NOMO-1 treated with DMSO at 0.1 percent for 48 hours (cell line): ENCODE data around the gene TMCC2.
A peak's percentile ranks its signal among the peaks of the same experiment; 100 is the strongest.
"Not testable (repeated sequence)": the region's sequence is repeated elsewhere in the genome, so short reads cannot be mapped to it uniquely, and the experiment has no call there.

Source experiments
- DNase-seq: peaks from one replicate; lab custom pipeline; 2025; ENCODE audit not compliant: unreplicated experiment; lab: John Stamatoyannopoulos, UW

Gene TMCC2

DNA sequence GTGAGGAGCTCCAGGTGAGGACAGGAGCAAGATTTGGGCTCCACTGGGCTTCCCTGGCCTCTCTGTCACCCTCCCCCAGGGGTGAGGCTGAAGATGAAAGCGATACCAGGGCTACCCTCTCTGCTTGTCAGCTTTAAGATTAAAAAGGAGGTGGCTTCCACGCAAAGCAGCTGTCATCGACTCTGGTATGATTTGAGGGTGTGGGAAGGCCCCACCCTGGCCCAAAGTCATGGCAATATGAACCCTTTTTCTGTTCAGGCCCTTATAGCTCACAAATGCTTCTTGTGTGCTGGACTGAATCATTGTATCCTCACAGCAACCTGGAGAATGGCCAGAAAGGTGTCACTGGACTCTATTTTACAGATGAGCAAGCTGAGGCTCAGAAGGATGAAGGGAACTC lies 52.2 kb downstream of the TMCC2 start:
- DNase-seq, result no peak

DNA sequence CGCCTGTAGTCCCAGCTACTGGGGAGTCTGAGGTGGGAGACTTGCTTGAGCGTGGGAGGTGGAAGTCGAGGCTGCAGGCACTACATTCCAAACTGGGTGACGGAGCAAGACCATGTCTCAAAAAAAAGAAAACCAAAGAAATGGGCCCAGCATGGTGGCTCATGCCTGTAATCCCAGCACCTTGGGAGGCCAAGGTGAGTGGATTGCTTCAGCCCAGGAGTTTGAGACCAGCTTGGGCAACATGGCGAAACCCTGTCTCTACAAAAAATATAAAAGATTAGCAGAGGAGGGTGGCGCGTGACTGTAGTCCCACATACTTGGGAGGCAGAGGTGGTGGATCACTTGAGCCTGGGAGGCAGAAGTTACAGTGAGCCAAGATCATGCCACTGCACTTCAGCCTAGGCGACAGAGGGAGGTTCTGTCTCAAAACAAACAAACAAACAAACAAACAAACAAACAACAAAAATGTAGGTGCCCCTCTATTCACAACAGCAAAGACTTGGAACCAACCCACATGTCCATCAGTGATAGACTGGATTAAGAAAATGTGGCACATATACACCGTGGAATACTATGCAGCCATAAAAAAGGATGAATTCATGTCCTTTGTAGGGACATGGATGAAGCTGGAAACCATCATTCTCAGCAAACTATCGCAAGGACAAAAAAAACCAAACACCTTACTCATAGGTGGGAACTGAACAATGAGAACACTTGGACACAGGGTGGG lies 53.1 kb downstream of the TMCC2 start:
- not testable (repeated sequence) for DNase-seq

DNA sequence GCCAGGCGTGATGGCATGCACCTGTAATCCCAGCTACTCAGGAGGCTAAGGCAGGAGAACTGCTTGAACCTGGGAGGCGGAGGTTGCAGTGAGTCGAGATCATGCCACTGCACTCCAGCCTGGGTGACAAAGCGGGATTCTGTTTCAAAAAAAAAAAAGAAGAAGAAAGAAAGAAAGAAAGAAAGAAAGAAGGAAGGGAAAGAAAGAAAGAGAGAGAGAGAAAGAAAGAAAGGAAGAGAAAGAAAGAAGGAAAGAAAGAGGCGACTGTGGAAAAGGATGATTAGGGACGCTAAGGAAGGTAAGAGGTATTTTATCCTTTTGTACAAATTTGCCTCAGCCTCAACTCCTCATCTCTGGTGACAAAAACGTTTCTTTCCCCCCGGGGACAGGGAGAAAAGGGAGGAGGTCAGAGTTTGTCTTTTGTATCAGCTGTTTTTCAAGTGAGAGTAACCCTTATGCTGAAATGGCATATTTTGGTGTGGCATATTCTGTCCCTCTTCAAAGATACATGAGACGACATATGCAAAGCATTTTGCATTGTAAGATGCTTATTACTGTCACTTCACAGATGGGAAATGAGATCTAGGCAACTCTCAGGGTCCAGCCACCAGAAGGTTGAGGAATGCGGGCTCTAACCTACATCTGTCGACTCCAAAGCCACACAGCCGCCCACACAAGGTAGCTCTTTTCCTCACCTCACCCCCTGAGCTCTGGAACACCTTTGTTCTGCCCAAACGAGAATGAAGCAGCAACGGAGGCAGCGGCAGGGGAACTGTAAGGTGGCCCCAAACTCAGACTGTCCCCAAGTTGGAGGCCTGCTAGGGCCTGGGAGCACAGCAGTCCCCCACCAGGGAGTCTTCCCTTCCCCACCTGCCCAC lies 55.8 kb downstream of the TMCC2 start:
- no peak for DNase-seq

DNA sequence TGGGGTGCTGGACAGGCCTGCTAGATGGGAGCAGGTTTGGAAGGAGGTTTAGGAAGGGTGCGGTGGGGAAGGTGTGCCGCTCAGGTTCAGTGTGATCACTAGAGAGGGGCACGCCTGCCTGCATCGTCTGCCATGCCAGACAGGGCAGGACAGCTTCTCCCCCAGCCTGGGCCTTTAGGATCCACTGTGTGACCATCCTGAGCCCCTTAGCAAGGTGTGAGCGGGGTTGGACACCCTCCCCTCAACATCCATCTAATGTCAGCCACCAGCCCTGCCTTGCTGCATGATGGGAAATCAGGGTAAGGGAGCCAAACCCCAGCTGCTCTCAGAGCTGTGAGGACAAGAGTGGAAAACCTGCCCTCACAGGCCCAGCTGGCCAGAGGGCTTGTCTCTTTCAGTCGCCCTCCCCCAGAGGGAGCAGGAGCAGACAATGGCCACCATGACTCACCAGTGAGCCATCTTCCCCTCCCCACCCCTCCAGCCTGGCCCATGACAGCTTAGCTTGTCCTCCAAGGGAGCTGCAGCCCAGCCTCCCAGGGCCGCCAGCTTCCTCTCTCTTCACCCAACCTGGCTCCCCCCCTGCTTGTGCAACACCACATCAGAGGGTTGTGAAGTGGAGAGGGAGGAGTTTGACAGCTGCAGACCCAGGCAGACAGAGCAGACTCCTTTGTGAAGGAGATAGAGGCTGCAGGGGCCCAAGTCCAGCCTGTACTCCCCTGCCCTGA lies 56.8 kb downstream of the TMCC2 start:
- DNase-seq, result peak; percentile 99

DNA sequence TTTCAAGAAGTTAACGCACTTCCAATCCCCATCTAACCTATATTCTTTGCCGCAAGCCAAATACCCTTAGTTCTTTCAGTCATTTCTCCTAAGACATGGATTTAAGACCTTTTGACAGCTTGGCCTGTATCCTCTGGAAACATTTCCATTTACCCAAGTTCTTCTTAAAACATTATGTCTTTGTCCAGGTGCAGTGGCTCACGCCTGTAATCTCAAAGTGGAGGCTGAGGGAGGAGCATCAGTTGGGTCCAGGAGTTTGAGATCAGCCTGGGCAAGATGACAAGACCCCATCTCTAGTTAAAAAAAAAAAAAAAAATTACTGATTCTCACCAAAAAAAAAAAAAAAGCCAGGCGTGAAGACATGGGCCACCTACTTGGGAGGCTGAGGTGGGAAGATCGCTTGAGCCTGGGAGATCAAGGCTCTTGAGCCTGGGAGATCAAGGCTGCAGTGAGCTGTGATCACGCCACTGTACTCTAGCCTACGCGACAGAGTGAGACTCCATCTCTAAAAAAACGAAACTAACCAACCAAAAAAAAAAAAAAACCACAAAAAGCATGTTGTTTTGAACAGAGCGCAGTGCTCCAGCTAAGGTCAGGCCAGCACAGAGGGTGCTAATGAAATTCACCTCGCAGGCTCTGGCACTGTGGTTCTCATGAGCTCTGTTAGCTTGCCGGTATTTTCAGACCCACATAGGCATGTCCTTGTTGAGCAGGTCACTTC lies 57.8 kb downstream of the TMCC2 start:
- DNase-seq, result peak; percentile 25

- DNase-seq, result peak; percentile 61
Observed at GRCh38 chr1:205286335-205286950, 58.7 kb downstream of the TMCC2 start.

- DNase-seq, result no peak
Observed at GRCh38 chr1:205287076-205287475, 59.3 kb downstream of the TMCC2 start.

GRCh38 chr1:205287767-205288559 lies 60.2 kb downstream of the TMCC2 start:
- peak; percentile 99 for DNase-seq

DNA sequence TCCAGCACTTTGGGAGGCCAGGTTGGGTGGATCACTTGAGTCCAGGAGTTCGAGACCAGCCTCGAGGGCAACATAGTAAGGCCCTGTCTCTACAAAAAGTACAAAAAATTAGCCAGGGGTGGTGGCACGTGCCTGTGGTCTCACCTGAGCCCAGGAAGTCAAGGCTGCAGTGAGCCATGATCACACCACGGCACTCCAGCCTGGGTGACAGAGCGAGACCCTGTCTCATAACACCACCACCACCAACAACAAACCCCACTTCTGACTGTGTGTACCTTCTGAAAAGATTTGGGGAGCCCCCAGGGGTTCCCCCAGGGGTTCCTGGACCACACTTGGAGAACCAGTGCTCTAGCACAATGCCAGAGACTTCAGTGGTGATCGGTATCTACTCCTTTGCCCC lies 63.9 kb downstream of the TMCC2 start:
- no peak for DNase-seq

- no peak for DNase-seq
Observed at GRCh38 chr1:205293350-205294074, 65.8 kb downstream of the TMCC2 start.

DNA sequence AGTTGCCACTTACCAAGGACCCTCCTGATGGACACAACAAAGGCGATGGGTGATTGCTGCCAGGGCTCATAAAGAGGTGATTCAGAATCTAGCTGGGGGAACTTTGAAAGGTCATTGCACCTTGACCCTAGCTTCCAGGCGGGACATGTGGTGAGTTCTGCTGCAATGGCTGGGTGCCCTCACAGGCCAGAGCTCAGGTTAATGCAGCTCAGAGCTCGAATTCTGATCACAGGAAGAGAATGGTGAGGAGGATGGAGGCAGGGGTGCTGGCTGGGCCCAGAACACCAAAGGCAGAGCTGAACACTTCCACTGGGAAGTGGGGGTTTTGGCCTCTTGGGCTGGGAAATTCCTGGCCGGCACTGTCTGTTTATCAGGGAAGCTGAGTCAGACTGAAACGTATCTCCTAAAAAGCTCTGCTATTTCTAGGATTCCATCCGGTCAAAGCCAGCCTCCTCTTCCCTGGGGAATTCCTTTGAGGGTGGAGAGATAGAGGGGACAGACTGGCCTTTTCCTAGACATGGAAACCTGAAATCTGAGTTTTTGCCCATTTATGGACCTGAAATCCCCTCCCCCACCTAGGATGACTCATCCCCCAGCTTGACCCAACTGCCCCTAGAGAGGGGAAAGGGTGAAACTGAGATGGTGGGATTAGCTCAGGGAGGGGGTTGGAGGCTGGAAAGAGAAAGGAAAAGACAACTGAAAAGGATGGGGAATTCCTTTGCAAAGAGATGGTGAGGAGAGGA lies 66.6 kb downstream of the TMCC2 start:
- no peak for DNase-seq

DNA sequence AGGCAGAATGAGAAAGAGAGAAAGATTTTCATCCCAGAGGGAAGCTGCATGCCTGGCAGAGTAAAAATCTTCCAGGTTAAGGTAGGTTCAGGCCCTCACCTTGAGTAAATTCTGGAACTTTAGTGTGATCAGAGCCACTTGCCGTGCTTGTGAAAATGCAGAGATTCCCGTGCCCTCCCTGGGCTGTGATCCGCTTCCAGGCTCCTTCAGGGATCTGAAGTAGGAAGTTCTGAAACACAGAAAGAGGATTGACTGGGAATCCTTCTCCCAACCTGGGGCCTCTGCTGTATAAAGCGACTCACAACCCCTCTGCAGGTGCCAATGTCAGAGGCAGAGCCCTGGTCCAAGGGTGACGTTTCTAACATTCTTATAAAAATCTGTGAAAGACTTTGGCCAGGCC lies 67.2 kb downstream of the TMCC2 start:
- DNase-seq, result no peak

- DNase-seq, result no peak
Observed at GRCh38 chr1:205296154-205296553, 68.4 kb downstream of the TMCC2 start.

DNA sequence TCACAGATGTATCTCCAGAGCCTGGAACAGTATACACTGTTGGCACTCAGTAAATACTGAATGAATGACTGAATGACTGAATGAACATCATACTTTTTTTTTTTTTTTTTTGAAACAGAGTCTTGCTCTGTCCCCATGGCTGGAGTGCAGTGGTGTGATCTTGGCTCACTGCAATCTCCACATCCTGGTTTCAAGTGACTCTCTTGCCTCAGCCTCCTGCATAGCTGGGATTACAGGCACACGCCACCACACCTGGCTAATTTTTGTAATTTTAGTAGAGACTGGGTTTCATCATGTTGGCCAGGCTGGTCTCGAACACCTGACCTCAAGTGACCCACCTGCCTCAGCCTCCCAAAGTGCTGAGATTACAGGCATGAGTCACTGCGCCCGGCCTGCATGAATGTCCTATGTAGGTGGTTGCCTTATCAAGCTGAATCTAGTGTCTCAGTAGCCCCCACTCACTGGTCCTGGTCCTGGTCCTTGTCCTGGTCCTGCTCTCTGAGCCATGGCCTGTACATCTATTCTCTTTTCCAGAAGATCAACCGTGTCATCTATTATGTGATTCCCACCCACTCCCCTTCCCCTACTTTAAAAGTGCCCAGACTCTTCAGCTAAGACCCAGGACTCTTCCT lies 69.9 kb downstream of the TMCC2 start:
- not testable (repeated sequence) for DNase-seq

GRCh38 chr1:205298191-205298994 lies 70.6 kb downstream of the TMCC2 start:
- no peak for DNase-seq

DNA sequence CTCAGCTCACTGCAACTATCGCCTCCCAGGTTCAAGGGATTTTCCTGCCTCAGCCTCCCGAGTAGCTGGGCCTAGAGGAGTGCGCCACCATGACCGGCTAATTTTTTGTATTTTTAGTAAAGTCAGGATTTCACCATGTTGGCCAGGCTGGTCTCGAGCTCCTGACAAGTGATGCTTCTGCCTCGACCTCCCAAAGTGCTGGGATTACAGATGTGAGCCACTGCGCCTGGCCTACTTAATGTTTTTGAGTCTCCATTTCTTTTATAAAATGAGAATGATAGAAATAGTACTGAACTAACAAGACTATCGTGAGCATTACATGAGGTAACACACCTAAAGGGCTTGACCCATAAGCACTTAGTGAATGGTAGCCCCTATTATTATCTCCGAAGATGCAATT lies 72.4 kb downstream of the TMCC2 start:
- DNase-seq, result no peak

- no peak for DNase-seq
Observed at GRCh38 chr1:205301205-205301821, 73.6 kb downstream of the TMCC2 start.
